ENCODE measurements around the gene DENND2A. TPM values are rescaled to one million over a fixed set of nuclear protein-coding genes. Genes with fewer than 3 reads are reported as not detected.

Gene DENND2A
- total and polyA plus RNA-seq, 2 of the 4 experiments (the other 2 are of a cell fraction), result 7.5 to 10.3 TPM

- Histone ChIP-seq H3K27ac (ENCODE audit: insufficient read depth, low read length) (no peak overlapping the region), H3K18ac (ENCODE audit: low read depth, low read length) (no peak overlapping the region), H3K36me3 (ENCODE audit: control insufficient read depth, insufficient read depth, low read length) (no peaks in the 10 kb centered on the region), H3K14ac (replicated peaks; ENCODE audit: low read depth, low read length) (no peak overlapping the region), H2AK5ac (ENCODE audit: low read depth, low read length) (no peak overlapping the region), H4K5ac (ENCODE audit: low read depth, low read length) (no peak overlapping the region), H2BK5ac (ENCODE audit: low read depth, low read length, poor library complexity, severe bottlenecking) (no peak overlapping the region), H4K20me1 (ENCODE audit: insufficient read depth, low read length) (no peaks in the 10 kb centered on the region), H3K79me1 (ENCODE audit: low read depth in 1 of 2, low read length in 2 of 2) (no peaks in the 10 kb centered on the region), H3K9me3 (ENCODE audit: control insufficient read depth, insufficient read depth, low read length) (no peaks in the 10 kb centered on the region), H2AK9ac (replicated peaks; ENCODE audit: low read depth, low read length, poor library complexity) (no peak overlapping the region), H3K4me1 (ENCODE audit: control insufficient read depth, insufficient read depth, low read length) (no peaks in the 10 kb centered on the region), H3K4me3 (ENCODE audit: insufficient read depth, low read depth, low read length) (no peak overlapping the region), H4K8ac (ENCODE audit: low read depth in 2 of 2, low read length in 2 of 2) (no peak overlapping the region), H3K4me2 (ENCODE audit: low read depth, low read length) (no peak overlapping the region), H3K56ac (ENCODE audit: extremely low read depth, insufficient read depth, low read length) (no peak overlapping the region), H4K91ac (ENCODE audit: insufficient read depth, low read depth, low read length) (no peak overlapping the region), H2BK120ac (ENCODE audit: low read depth, low read length) (no peak overlapping the region), H2BK15ac (ENCODE audit: low read depth, low read length) (no peak overlapping the region), H3K27me3 (ENCODE audit: control insufficient read depth, insufficient read depth, low read length) (no peaks in the 10 kb centered on the region), H3K4ac (ENCODE audit: low read depth, low read length) (no peak overlapping the region), H3K9me1 (ENCODE audit: insufficient read depth, low read length) (no peaks in the 10 kb centered on the region), H3K23ac (ENCODE audit: low read depth, low read length) (no peak overlapping the region), H3K9ac (ENCODE audit: low read depth, low read length) (no peak overlapping the region), H2BK20ac (ENCODE audit: low read depth, low read length) (no peak overlapping the region), H2AFZ (replicated peaks; ENCODE audit: low read length, poor library complexity) (no peak overlapping the region)
- no peak for DNase-seq
- TF ChIP-seq, protein P1, sequence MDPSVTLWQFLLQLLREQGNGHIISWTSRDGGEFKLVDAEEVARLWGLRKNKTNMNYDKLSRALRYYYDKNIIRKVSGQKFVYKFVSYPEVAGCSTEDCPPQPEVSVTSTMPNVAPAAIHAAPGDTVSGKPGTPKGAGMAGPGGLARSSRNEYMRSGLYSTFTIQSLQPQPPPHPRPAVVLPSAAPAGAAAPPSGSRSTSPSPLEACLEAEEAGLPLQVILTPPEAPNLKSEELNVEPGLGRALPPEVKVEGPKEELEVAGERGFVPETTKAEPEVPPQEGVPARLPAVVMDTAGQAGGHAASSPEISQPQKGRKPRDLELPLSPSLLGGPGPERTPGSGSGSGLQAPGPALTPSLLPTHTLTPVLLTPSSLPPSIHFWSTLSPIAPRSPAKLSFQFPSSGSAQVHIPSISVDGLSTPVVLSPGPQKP (IDR thresholded peaks at IDR 0.05; ENCODE audit: borderline replicate concordance, low read depth, low read length), result no peak
- TF ChIP-seq RFX5 (IDR thresholded peaks at IDR 0.05; ENCODE audit: low read depth, low read length) (no peak), MAFK (IDR thresholded peaks at IDR 0.05; ENCODE audit: low read depth, low read length) (no peak), MAZ (IDR thresholded peaks at IDR 0.05; ENCODE audit: borderline replicate concordance, low read depth, low read length) (no peak), MXI1 (IDR thresholded peaks at IDR 0.05; ENCODE audit: borderline replicate concordance, low read depth, low read length) (no peak), SMC3 (IDR thresholded peaks at IDR 0.05; ENCODE audit: low read depth, low read length) (no peak), CHD1 (IDR thresholded peaks at IDR 0.05; ENCODE audit: low read depth, low read length) (no peak), CTCF (conservative IDR thresholded peaks at IDR 0.05; ENCODE audit: low read depth, low read length) (no peak), FOS (IDR thresholded peaks at IDR 0.05; ENCODE audit: low read depth, low read length) (no peak)
- POLR2A ChIA-PET (ENCODE audit: unreplicated experiment), result no interaction called here
- CTCF ChIA-PET, result no interaction called here
- intact Hi-C loops (cut with micrococcal nuclease), result no loop called here
- in situ Hi-C loops (cut with MboI; ENCODE audit: low sequenced_read_pairs), result no loop called here
- WGBS, 2 experiments (ENCODE audit: extremely low coverage in 2 of 2, insufficient read length in 1 of 2), result no CpG with 5 or more reads among the region's 9 CpGs
- BruUV-seq (replicated peaks), result no TSS peak
- ATAC-seq (ENCODE audit: low read depth), result no peak
- dilution Hi-C loops (cut with HindIII; ENCODE audit: low sequenced_read_pairs, unreplicated experiment), result no loop called here
Measured at GRCh38 chr7:140494867-140495266, 145.7 kb downstream of the DENND2A start.

All from IMR-90 (cell line).